GM18499 (cell line): ENCODE data around the gene LUZP2.

ENCODE experiments used
- ATAC-seq: cut with Tn5 transposase; IDR thresholded peaks from one replicate; pipeline ENCODE4 v1.9.1; 2021; ENCODE audit warnings: moderate number of reproducible peaks; ENCODE audit not compliant: insufficient read depth, unreplicated experiment

Gene LUZP2

GRCh38 chr11:24496736-24497725, at the start of gene LUZP2:
TSS of gene LUZP2 (plus strand) at chr11:24497053.
- ATAC-seq = no peak

GRCh38 chr11:24453129-24453718, 43.6 kb upstream of the LUZP2 start:
- no peak for ATAC-seq

GRCh38 chr11:24457985-24458384, 38.9 kb upstream of the LUZP2 start:
- no peak for ATAC-seq

- ATAC-seq = no peak
Measured at GRCh38 chr11:24470431-24470830, 26.4 kb upstream of the LUZP2 start.

GRCh38 chr11:24471084-24471483, 25.8 kb upstream of the LUZP2 start:
- no peak for ATAC-seq

GRCh38 chr11:24478718-24479117, 18.1 kb upstream of the LUZP2 start:
- ATAC-seq = no peak

GRCh38 chr11:24489477-24489876, 7.4 kb upstream of the LUZP2 start:
- ATAC-seq = no peak

- ATAC-seq = no peak
Measured at GRCh38 chr11:24496386-24496735, 492 bp upstream of the LUZP2 start.

- no peak for ATAC-seq
Measured at GRCh38 chr11:24497831-24498230, 978 bp downstream of the LUZP2 start.

GRCh38 chr11:24502425-24502824, 5.6 kb downstream of the LUZP2 start:
- no peak for ATAC-seq

- no peak for ATAC-seq
Measured at GRCh38 chr11:24509114-24509513, 12.3 kb downstream of the LUZP2 start.

- no peak for ATAC-seq
Measured at GRCh38 chr11:24511511-24511910, 14.7 kb downstream of the LUZP2 start.

GRCh38 chr11:24513479-24514218, 16.8 kb downstream of the LUZP2 start:
- ATAC-seq = no peak

- no peak for ATAC-seq
Measured at GRCh38 chr11:24514219-24514594, 17.4 kb downstream of the LUZP2 start.

- ATAC-seq = no peak
Measured at GRCh38 chr11:24515632-24516031, 18.8 kb downstream of the LUZP2 start.

GRCh38 chr11:24516638-24517037, 19.8 kb downstream of the LUZP2 start:
- ATAC-seq = no peak

GRCh38 chr11:24521601-24522000, 24.7 kb downstream of the LUZP2 start:
- no peak for ATAC-seq

GRCh38 chr11:24524156-24524555, 27.3 kb downstream of the LUZP2 start:
- ATAC-seq = no peak

GRCh38 chr11:24531528-24531927, 34.7 kb downstream of the LUZP2 start:
- ATAC-seq = no peak

GRCh38 chr11:24543771-24544170, 46.9 kb downstream of the LUZP2 start:
- ATAC-seq = no peak

- no peak for ATAC-seq
Measured at GRCh38 chr11:24556693-24557092, 59.8 kb downstream of the LUZP2 start.
